GM19452 (cell line): ENCODE data around the gene PSPH.

ENCODE experiments used
- ATAC-seq: cut with Tn5 transposase; IDR thresholded peaks from one replicate; pipeline ENCODE4 v1.9.1; 2021; ENCODE audit not compliant: unreplicated experiment

The PSPH gene

GRCh38 chr7:56007167-56007652, 44.0 kb downstream of the PSPH start:
- ATAC-seq: no peak

DNA sequence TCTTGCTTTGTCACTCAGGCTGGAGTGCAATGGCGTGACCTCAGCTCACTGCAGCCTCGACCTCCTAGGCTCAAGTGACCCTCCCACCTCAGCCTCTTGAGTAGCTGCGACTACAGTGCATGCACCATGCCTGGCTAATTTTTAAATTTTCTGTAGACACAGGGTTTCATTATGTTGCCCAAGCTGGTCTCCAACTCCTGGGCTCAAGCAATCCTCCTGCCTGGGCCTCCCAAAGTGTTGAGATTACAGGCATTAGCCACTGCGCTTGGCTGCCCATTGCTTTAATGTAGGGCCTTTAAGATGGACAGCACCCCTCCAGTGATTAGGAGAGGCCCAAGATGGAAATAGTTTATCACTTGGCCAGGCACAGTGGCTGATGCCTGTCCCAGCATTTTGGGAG, 47.5 kb downstream of the PSPH start:
- ATAC-seq: no peak

DNA sequence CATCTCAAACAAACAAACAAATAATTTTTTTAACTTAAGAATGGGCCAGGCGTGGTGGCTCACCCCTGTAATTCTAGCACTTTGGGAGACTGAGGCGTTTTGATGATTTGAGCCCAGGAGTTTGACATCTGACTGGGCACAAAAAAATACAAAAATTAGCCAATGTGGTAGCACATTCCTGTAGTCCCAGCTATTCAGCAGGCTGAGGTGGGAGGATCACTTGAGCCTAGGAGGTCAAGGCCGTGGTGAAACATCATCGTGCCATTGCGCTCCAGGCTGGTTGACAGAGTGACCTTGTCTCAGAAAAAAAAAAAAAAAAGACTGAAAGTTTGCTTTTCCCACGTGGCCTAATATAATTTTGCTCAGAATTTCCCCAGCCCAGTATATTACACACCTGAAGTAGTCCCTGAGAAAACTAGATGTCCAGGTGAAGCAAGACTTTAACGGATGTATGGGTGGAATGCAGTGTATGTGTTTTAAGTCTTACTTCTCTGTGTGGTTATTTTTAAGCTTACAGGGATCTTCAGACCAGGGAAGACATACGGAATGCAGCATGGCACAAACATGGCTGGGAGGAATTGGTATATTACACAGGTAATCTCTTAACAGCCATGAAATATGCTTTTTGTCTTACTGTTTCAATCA, 54.3 kb downstream of the PSPH start:
- no peak for ATAC-seq

GRCh38 chr7:55992346-55992745, 58.9 kb downstream of the PSPH start:
- ATAC-seq: no peak

GRCh38 chr7:55983537-55983936, 67.7 kb downstream of the PSPH start:
- ATAC-seq: no peak

- no peak for ATAC-seq
Measured at GRCh38 chr7:55980266-55980665, 71.0 kb downstream of the PSPH start.

- no peak for ATAC-seq
Measured at GRCh38 chr7:55977831-55978230, 73.4 kb downstream of the PSPH start.

DNA sequence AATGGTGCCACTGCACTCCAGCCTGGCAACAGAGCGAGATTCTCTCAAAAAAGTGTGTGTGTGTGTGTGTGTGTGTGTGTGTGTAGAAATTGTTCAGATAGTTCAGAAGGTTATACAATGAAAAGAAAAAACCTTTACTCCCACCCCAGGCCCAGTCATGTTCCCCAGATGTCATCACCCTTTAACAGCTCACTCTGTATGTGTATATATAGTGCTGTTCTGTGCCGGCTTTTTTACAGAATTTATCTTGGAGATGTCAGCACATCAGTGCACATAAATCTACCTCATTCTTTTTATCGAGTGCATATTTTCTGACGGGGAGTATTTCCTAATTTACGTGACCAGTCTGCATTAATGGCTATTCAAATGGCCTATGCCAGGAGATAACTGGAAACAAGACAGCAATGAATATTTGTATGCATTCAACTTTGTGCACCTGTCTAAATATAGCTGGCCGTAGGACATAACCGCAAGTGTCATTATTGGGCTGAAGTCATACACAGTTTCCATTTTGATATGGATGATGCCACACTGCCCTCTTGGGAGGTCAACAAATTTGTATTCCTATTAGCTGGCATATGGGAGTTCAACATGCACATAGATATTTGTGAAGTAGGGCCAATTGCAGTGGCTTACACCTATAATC, 75.1 kb downstream of the PSPH start:
- ATAC-seq: no peak

DNA sequence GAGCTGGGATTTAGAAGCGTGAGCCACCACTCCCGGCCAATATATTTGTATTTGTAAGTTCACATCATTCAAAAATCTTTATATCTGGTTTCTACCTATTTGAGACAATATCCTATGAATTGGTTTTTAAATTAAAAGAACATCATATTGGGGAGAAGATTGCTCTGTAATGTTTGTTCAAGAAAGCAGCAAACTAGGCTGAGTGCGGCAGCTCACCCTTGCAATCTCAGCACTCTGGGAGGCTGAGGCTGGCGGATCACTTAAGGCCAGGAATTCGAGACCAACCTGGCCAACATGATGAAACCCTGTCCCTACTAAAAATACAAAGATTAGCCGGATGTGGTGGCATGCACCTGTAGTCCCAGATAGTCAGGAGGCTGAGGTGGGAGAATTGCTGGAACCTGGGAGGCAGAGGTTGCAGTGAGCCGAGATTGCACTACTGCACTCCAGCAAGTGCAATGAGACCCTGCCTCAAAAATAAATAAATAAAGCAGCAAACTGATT, 77.4 kb downstream of the PSPH start:
- no peak for ATAC-seq

GRCh38 chr7:55970978-55971377, 80.3 kb downstream of the PSPH start:
- no peak for ATAC-seq

GRCh38 chr7:55970561-55970960, 80.7 kb downstream of the PSPH start:
- ATAC-seq: no peak

- no peak for ATAC-seq
Measured at GRCh38 chr7:55969391-55969790, 81.9 kb downstream of the PSPH start.

- no peak for ATAC-seq
Measured at GRCh38 chr7:55966851-55967250, 84.4 kb downstream of the PSPH start.

DNA sequence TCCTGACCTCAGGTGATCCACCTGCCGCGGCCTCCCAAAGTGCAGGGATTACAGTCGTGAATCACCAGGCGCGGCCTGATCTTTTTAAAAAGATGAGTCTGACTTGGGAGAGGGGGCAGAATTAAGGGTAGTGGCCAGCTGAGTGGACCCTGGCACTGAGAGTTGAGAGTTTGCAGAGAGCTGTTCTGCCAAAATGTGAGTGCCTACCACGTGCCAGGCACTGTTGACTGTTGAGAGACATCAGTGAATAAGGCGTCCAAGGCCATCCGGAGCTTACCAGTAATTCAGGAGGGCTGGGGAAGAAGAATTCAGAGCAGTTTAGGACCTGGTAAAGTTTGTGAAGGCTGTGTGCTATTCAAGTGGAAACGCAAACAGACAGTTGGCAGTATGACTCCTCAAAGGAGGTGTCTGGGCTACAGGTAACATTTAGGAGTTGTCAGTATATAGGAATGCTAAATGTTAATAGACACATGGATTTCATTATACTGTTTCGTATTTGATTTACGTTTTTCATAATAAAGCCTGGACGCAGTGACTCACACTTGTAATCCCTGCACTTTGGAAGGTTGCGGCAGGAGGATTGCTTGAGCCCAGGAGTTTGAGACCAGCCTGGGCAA, 85.3 kb downstream of the PSPH start:
- no peak for ATAC-seq

DNA sequence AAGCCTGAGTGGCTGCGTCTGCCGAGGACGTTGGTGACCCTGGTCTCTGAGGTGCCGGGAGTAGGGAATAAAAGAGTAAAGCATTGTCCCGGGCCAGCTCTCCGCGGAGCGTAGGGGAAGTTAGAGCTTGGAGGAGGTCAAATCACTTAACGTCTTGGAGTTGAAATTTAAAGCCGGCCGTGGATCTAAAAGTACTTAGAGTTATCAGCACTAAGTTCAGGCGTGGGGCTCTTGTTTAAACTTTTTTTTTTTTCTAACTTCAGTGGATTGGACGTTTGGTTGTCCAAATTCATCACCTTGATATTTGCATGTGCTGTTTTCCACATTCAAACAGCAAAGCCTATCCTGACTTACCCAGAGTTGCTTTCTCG, 86.2 kb downstream of the PSPH start:
- no peak for ATAC-seq

DNA sequence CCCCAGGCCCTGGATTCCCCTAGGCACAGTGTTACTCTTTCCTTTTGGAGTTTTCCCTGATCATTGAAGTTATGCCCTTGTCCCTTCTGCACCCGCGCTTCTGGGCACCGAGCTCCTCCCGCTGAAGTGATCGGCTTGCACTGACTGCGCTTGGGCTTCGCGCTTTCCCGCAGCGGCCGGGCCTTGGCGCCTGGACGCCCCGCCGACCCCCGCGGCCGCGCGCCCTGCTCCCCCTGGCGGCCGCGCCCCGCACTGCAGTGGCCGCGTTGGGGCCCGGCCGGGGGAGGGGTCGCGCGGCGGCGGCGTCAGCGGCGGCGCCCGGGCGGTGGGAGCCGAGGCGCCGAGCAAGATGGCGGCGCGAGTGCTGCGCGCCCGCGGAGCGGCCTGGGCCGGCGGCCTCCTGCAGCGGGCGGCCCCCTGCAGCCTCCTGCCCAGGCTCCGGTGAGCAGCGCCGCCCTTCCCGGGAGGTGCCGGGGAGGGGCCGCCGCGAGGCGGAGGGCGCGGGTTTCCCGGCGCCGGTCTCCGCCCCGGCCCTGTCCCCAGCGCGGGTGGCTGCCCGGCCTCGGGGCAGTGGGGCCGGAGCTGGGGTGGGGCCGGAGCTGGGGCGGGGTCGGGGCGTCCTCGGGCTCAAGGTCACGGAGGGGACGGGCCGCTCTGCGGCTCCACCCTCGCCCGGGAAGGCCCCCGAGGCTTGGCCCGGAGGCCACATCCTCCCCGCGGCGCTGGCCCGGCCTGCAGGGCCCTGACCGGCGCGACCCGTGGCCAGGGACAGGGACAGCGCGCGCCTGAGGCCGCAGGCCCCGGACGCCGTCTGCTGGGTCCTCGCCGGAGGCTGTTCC, 86.8 kb downstream of the PSPH start, which contains the start of gene NIPSNAP2:
TSS of gene NIPSNAP2 (plus strand) at position 325 of the 839 bp plus-strand sequence. CDS start at position 350, 25 bp downstream.
- peak; percentile 86 for ATAC-seq

- no peak for ATAC-seq
Measured at GRCh38 chr7:55963584-55964168, 87.6 kb downstream of the PSPH start.

DNA sequence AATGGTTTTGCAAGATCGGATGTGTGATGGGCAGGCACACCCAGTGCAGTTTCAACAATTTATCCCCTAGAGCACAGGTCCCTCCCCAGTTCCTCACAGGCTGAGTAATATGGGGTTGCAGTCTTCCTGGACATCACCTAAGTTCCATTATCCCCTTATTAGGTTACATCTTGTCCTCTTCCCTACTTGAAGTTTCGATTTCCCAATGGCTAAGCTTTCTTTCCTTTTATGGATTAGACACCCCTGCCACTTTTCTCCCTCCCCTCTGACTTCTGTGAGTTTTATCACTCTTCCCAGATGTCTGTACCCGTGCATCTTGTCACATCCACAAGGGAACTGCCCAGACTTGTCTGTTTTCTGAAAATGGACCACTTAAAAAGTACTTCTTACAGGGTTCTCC, 89.2 kb downstream of the PSPH start:
- ATAC-seq: no peak
